T-helper 2 cell treated with Interferon-gamma antibody and Interleukin-4, amounts not matched to agents 5 μg/mL and 100 μg/mL, for 36 hours (primary cell): ENCODE results near the gene OBSCN.

Source experiments
- DNase-seq: peaks from one replicate; pipeline ENCODE4 v3.0.0; 2021; ENCODE audit warnings: low spot score
- H3K27ac Mint-ChIP-seq: one replicate; pipeline ENCODE4 v1.8.0; 2021; ENCODE audit warnings: mild to moderate bottlenecking, mixed read lengths
- H3K27me3 Mint-ChIP-seq: one replicate; pipeline ENCODE4 v1.8.0; 2021; ENCODE audit warnings: low read depth, mixed read lengths
- H3K36me3 Mint-ChIP-seq: one replicate; pipeline ENCODE4 v1.8.0; 2021; ENCODE audit warnings: low read depth, mixed read lengths
- H3K4me1 Mint-ChIP-seq: one replicate; pipeline ENCODE4 v1.8.0; 2021; ENCODE audit warnings: low read depth, mixed read lengths
- H3K4me3 Mint-ChIP-seq: one replicate; pipeline ENCODE4 v1.8.0; 2022; ENCODE audit warnings: mild to moderate bottlenecking, moderate library complexity, mixed read lengths
- H3K9me3 Mint-ChIP-seq: one replicate; pipeline ENCODE4 v1.8.0; 2021; ENCODE audit warnings: mixed read lengths

OBSCN gene

DNA sequence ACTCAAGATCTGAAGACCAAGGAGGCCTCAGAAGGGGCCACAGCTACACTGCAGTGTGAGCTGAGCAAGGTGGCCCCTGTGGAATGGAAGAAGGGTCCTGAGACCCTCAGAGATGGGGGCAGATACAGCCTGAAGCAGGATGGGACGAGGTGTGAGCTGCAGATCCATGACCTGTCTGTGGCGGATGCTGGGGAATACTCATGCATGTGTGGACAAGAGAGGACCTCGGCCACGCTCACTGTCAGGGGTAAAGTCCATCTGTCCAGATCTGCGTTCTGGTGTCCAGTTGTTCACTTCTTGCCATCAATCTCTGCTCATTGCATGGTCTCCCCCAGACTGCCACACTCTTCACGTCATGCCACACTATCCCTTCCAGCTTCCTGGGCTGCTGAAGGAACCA lies 90.6 kb downstream of the OBSCN start:
- no peak for DNase-seq
- Mint-ChIP-seq H3K4me1 (no peaks in the 10 kb centered on the region), H3K36me3 (peaks cover 35% of the 10 kb centered on the region), H3K4me3 (no peak overlapping the region), H3K27ac (no peak overlapping the region), H3K9me3 (peaks cover 47% of the 10 kb centered on the region), H3K27me3 (no peaks in the 10 kb centered on the region)

DNA sequence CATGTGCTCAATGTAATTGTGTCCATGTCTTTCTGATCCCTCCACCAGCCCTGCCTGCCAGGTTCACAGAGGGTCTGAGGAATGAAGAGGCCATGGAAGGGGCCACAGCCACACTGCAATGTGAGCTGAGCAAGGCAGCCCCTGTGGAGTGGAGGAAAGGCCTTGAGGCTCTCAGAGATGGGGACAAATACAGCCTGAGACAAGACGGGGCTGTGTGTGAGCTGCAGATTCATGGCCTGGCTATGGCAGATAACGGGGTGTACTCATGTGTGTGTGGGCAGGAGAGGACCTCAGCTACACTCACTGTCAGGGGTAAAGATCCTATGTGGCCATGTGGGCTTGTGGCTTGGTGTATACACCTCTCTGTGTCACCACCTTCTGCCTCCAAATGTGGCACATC lies 91.4 kb downstream of the OBSCN start:
- H3K36me3 Mint-ChIP-seq, result peaks cover 37% of the 10 kb centered on the region
- peaks cover 49% of the 10 kb centered on the region for H3K9me3 Mint-ChIP-seq
- H3K27me3 Mint-ChIP-seq, result no peaks in the 10 kb centered on the region
- no peaks in the 10 kb centered on the region for H3K4me1 Mint-ChIP-seq
- no peak overlapping the region for H3K4me3 Mint-ChIP-seq
- no peak for DNase-seq
- H3K27ac Mint-ChIP-seq, result no peak overlapping the region

- DNase-seq, result no peak
- peaks cover 49% of the 10 kb centered on the region for H3K9me3 Mint-ChIP-seq
- no peak overlapping the region for H3K27ac Mint-ChIP-seq
- no peak overlapping the region for H3K4me3 Mint-ChIP-seq
- H3K36me3 Mint-ChIP-seq, result peaks cover 35% of the 10 kb centered on the region
- no peaks in the 10 kb centered on the region for H3K27me3 Mint-ChIP-seq
- no peaks in the 10 kb centered on the region for H3K4me1 Mint-ChIP-seq
Observed at GRCh38 chr1:228299901-228300300, 92.1 kb downstream of the OBSCN start.

DNA sequence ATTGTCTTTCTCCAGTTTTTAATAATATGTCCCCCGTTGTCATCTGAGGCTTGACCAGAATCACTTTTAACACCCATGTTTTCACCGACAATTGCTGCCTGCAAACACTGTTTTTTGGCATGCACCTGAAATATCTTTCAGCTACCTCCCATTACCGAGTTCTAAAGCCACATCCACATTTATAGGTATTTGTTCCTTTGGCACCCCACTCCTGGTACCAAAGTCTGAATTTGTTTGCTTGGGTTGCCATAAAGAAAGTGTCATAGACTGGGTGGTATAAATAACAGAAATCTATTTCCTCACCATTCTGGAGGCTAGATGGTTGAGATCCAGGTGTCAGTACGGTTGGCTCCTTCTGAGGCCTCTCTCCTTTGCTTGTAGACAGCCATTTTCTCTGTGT lies 94.2 kb downstream of the OBSCN start:
- Mint-ChIP-seq H3K9me3 (peaks cover 46% of the 10 kb centered on the region), H3K27ac (no peak overlapping the region), H3K4me3 (no peak overlapping the region), H3K4me1 (no peaks in the 10 kb centered on the region), H3K27me3 (no peaks in the 10 kb centered on the region), H3K36me3 (peaks cover 30% of the 10 kb centered on the region)
- no peak for DNase-seq

- H3K27ac Mint-ChIP-seq, result no peak overlapping the region
- H3K4me3 Mint-ChIP-seq, result no peak overlapping the region
- DNase-seq, result no peak
- H3K27me3 Mint-ChIP-seq, result no peaks in the 10 kb centered on the region
- H3K36me3 Mint-ChIP-seq, result peaks cover 29% of the 10 kb centered on the region
- peaks cover 39% of the 10 kb centered on the region for H3K9me3 Mint-ChIP-seq
- H3K4me1 Mint-ChIP-seq, result no peaks in the 10 kb centered on the region
Observed at GRCh38 chr1:228303596-228303995, 95.8 kb downstream of the OBSCN start.

DNA sequence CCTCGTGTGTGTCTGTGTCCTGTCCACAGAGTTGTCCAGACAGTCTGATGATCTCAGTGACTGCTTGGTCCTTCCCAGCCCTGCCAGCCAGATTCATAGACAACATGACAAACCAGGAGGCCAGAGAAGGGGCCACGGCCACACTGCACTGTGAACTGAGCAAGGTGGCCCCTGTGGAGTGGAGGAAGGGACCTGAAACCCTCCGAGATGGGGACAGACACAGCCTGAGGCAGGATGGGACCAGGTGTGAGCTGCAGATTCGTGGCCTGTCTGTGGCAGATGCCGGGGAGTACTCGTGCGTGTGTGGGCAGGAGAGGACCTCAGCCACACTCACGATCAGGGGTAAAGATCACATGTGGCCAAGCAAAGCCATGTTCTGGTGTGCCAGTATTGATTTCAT lies 96.4 kb downstream of the OBSCN start:
- Mint-ChIP-seq H3K36me3 (peaks cover 28% of the 10 kb centered on the region), H3K27me3 (no peaks in the 10 kb centered on the region), H3K27ac (no peak overlapping the region), H3K4me1 (no peaks in the 10 kb centered on the region), H3K9me3 (peaks cover 39% of the 10 kb centered on the region), H3K4me3 (no peak overlapping the region)
- no peak for DNase-seq

DNA sequence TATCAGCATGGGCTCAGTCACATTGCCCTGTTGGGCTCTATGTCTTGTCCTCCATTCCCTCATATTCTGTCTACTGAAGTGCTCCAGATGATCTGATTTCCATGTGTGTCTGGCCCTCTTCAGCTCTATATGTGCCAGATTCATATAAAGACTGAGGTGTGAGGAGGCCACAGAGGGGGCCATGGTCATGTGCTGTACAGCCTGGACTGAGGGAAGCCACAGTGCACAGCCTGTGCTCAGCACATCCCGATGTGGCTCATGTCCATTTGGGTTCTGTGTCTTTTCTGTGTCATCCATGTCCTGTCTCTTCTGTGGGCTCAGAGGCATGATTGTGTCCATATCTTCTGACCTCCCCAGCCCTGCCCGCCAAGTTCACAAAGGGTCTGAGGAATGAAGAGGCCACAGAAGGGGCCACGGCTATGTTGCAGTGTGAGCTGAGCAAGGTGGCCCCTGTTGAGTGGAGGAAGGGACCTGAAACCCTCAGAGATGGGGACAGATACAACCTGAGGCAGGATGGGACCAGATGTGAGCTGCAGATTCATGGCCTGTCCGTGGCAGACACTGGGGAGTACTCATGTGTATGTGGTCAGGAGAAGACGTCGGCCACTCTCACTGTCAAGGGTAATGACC lies 97.0 kb downstream of the OBSCN start:
- no peak overlapping the region for H3K4me3 Mint-ChIP-seq
- H3K4me1 Mint-ChIP-seq, result no peaks in the 10 kb centered on the region
- no peak for DNase-seq
- peaks cover 24% of the 10 kb centered on the region for H3K36me3 Mint-ChIP-seq
- H3K27ac Mint-ChIP-seq, result no peak overlapping the region
- peaks cover 36% of the 10 kb centered on the region for H3K9me3 Mint-ChIP-seq
- no peaks in the 10 kb centered on the region for H3K27me3 Mint-ChIP-seq

GRCh38 chr1:228305721-228306152 lies 97.9 kb downstream of the OBSCN start:
- Mint-ChIP-seq H3K27ac (no peak overlapping the region), H3K27me3 (no peaks in the 10 kb centered on the region), H3K4me1 (no peaks in the 10 kb centered on the region), H3K4me3 (no peak overlapping the region), H3K9me3 (peaks cover 29% of the 10 kb centered on the region), H3K36me3 (peaks cover 19% of the 10 kb centered on the region)
- DNase-seq, result no peak

GRCh38 chr1:228306275-228307217 lies 98.7 kb downstream of the OBSCN start:
- Mint-ChIP-seq H3K36me3 (peaks cover 15% of the 10 kb centered on the region), H3K27ac (no peak overlapping the region), H3K4me3 (no peak overlapping the region), H3K4me1 (no peaks in the 10 kb centered on the region), H3K9me3 (peaks cover 21% of the 10 kb centered on the region), H3K27me3 (no peaks in the 10 kb centered on the region)
- DNase-seq, result no peak

DNA sequence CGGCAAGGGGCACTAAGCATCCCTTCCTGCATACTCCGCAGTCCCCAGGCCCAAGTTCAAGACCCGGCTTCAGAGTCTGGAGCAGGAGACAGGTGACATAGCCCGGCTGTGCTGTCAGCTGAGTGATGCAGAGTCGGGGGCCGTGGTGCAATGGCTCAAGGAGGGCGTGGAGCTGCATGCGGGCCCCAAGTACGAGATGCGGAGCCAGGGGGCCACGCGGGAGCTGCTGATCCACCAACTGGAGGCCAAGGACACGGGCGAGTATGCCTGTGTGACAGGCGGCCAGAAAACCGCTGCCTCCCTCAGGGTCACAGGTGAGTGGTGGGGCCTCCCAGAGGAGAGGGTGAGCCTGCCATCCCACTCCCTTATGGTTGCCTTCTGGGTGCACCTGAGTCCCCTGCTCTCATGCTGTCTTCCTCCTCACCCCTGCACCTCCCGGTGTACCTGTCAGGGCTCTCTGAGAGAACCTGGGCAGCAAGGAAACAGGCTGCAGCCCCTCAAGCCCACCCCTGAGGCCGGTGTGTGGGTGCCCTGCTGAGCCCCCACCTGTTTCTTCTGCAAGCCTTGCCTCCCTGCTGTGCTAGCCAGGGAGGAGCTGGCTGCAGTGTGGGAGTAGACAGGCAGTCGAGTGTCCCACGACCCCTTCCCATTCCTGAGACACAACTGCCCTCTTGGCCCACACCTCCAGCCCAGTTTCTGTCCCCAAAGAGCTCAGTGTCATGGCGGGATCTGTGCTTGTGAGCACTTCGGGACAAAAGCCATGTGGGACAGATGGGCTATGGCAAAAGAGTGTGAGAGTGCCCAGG lies 99.6 kb downstream of the OBSCN start:
- Mint-ChIP-seq H3K27me3 (no peaks in the 10 kb centered on the region), H3K36me3 (peaks cover 7% of the 10 kb centered on the region), H3K4me3 (no peak overlapping the region), H3K4me1 (no peaks in the 10 kb centered on the region), H3K9me3 (peaks cover 15% of the 10 kb centered on the region), H3K27ac (no peak overlapping the region)
- no peak for DNase-seq

- no peak overlapping the region for H3K4me3 Mint-ChIP-seq
- no peak for DNase-seq
- H3K9me3 Mint-ChIP-seq, result peaks cover 15% of the 10 kb centered on the region
- H3K27ac Mint-ChIP-seq, result no peak overlapping the region
- H3K4me1 Mint-ChIP-seq, result no peaks in the 10 kb centered on the region
- H3K27me3 Mint-ChIP-seq, result no peaks in the 10 kb centered on the region
- H3K36me3 Mint-ChIP-seq, result peaks cover 9% of the 10 kb centered on the region
Observed at GRCh38 chr1:228308085-228308601, 100.3 kb downstream of the OBSCN start.

- Mint-ChIP-seq H3K27me3 (no peaks in the 10 kb centered on the region), H3K4me1 (no peaks in the 10 kb centered on the region), H3K4me3 (no peak overlapping the region), H3K27ac (no peak overlapping the region), H3K36me3 (peaks cover 8% of the 10 kb centered on the region), H3K9me3 (peaks cover 14% of the 10 kb centered on the region)
- DNase-seq, result no peak
Observed at GRCh38 chr1:228308628-228309325, 100.9 kb downstream of the OBSCN start.

DNA sequence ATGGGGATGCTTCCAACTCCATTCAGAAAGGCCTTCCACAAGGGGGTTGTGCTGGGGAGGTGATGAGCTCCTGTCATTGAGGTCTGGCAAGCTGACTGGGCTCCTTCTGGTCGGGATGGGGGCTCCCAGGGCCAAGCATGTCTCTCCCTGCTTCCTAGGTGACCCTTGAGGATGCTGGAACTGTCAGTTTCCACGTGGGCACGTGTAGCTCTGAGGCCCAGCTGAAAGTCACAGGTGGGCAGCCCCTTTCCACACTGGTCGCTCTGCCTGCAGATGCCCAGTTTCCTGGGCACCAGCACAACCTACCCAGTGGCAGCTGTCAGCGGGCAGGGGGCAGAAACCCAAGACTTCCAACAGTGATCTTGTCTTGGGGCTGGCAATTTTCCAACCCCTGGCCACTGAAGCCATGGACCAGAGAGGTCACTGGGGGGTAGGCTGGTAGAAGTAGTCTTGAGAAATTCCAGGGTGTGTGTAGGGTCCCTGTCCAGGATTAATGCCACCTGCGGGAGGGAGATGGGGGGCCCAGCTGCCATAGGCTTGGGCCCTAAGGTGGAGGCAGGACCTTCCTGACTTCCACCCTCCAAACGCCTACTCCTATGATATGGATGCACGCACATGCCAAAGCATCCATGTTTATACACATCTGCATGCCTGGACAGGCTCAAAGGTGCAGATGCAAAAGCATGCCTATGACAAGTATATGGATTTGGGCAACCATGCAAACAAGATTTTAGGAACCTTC lies 101.7 kb downstream of the OBSCN start:
- Mint-ChIP-seq H3K4me1 (no peaks in the 10 kb centered on the region), H3K27me3 (no peaks in the 10 kb centered on the region), H3K9me3 (peaks cover 14% of the 10 kb centered on the region), H3K4me3 (no peak overlapping the region), H3K27ac (no peak overlapping the region), H3K36me3 (peaks cover 6% of the 10 kb centered on the region)
- DNase-seq, result no peak
